ENCODE results near the gene RHBDF1.

RHBDF1 gene

GRCh38 chr16:106623-107324 is 34.3 kb upstream of the RHBDF1 start:
- intact Hi-C loops (cut with DNase I; ENCODE audit: low total_unique reads) = loop anchor here (2.0 kb wide), 1 partner anchor 74 kb away; the partner anchor contains the start of gene HBQ1
- Histone ChIP-seq H3K4me3 (no peak overlapping the region), H3K27ac (peak overlapping the region; percentile 67 to 93), H3K9me3 (no peaks in the 10 kb centered on the region), H3K27me3 (no peaks in the 10 kb centered on the region), H3K36me3 (peaks cover 0 to 33% (median 18%) of the 10 kb centered on the region in 3 donors), H3K4me1 (peaks cover 0 to 46% (median 24%) of the 10 kb centered on the region in 4 donors)
- peak; percentile 59 to 76 for DNase-seq
- TF ChIP-seq CTCF (IDR thresholded peaks at IDR 0.05) = peak; percentile 83 to 87

- intact Hi-C loops (cut with DNase I; ENCODE audit: low total_unique reads) = no loop called here
- peaks cover 0 to 24% (median 12%) of the 10 kb centered on the region in 3 donors for H3K36me3 ChIP-seq
- peak overlapping the region; percentile 90 to 93 for H3K27ac ChIP-seq
- no peaks in the 10 kb centered on the region for H3K27me3 ChIP-seq
- no peaks in the 10 kb centered on the region for H3K9me3 ChIP-seq
- H3K4me3 ChIP-seq = no peak overlapping the region
- peaks cover 0 to 58% (median 35%) of the 10 kb centered on the region in 4 donors for H3K4me1 ChIP-seq
- no peak for TF ChIP-seq CTCF (IDR thresholded peaks at IDR 0.05)
- DNase-seq = no peak
These were observed 33.1 kb upstream of the RHBDF1 start for GRCh38 chr16:105521-105920.

- DNase-seq = no peak
- Histone ChIP-seq H3K36me3 (peaks cover 0 to 18% (median 12%) of the 10 kb centered on the region in 3 donors), H3K4me3 (no peak overlapping the region), H3K4me1 (peaks cover 0 to 64% (median 40%) of the 10 kb centered on the region in 4 donors), H3K9me3 (no peaks in the 10 kb centered on the region), H3K27ac (peak overlapping the region; percentile 90 to 93), H3K27me3 (no peaks in the 10 kb centered on the region)
- intact Hi-C loops (cut with DNase I; ENCODE audit: low total_unique reads) = no loop called here
- TF ChIP-seq CTCF (IDR thresholded peaks at IDR 0.05) = no peak
These were observed 32.5 kb upstream of the RHBDF1 start for GRCh38 chr16:104928-105327.

DNA sequence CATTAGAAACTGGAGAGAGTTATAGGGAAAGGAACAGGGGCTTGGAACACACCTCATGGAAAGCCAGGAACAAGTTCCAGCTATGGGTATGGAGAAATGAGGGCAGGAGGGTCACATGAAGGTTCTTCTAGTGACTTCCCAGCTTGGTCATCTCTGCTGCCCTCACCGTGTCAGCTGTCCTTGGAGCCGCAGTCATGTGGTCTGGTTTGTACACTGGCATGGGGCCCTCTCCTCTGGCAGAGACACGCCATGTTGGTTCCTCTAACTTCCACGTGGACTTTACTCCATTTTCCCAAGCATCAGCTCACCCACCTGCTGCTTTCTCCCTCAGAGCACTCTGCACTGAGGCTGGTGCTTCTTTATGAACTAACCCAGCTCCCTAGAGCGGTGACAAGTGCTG is 31.9 kb upstream of the RHBDF1 start:
- Histone ChIP-seq H3K27me3 (no peaks in the 10 kb centered on the region), H3K27ac (peak overlapping the region; percentile 90 to 93), H3K4me3 (no peak overlapping the region), H3K4me1 (peaks cover 0 to 70% (median 43%) of the 10 kb centered on the region in 4 donors), H3K9me3 (no peaks in the 10 kb centered on the region), H3K36me3 (peaks cover 0 to 12% (median 6%) of the 10 kb centered on the region in 3 donors)
- intact Hi-C loops (cut with DNase I; ENCODE audit: low total_unique reads) = no loop called here
- no peak for TF ChIP-seq CTCF (IDR thresholded peaks at IDR 0.05)
- no peak for DNase-seq

GRCh38 chr16:102060-102855 is 29.8 kb upstream of the RHBDF1 start:
- H3K27ac ChIP-seq = peak overlapping the region; percentile 90 to 93
- DNase-seq = peak; percentile 83 to 98
- peaks cover 0 to 87% (median 59%) of the 10 kb centered on the region in 4 donors for H3K4me1 ChIP-seq
- TF ChIP-seq CTCF (IDR thresholded peaks at IDR 0.05) = peak in 1 of 2 experiments; percentile 6
- no peaks in the 10 kb centered on the region for H3K27me3 ChIP-seq
- peaks cover 0 to 17% (median 5%) of the 10 kb centered on the region in 3 donors for H3K36me3 ChIP-seq
- no peaks in the 10 kb centered on the region for H3K9me3 ChIP-seq
- peak overlapping the region; percentile 37 to 41 for H3K4me3 ChIP-seq
- intact Hi-C loops (cut with DNase I; ENCODE audit: low total_unique reads) = no loop called here

Measured in tibial artery (tissue), 4 donors.